Astrocyte (in vitro differentiated cells and primary cell): ENCODE results near the gene AGTRAP. TPM values are rescaled to one million over a fixed set of nuclear protein-coding genes. Genes with fewer than 3 reads are reported as not detected.
A peak's percentile ranks its signal among the peaks of the same experiment; 100 is the strongest.

Source experiments
- DNase-seq: peaks from one replicate; pipeline ENCODE4 v3.0.0-alpha.2; 2010; ENCODE audit warnings: low read depth
- FAIRE-seq: peaks from 2 replicates; lab custom pipeline; 2011; peaks lifted over from hg19 to GRCh38; lab: Jason Lieb, UNC
- H2AFZ ChIP-seq: 2 replicates; pipeline ENCODE4 v1.6.0; 2012; ENCODE audit warnings: low read depth, low read length, inconsistent platforms
- H3K27ac ChIP-seq: 2 replicates; pipeline ENCODE4 v1.5.1; 2011; ENCODE audit warnings: low read depth, low read length, inconsistent platforms
- H3K27me3 ChIP-seq: 2 replicates; pipeline ENCODE4 v1.6.0; 2011; ENCODE audit warnings: low read length, inconsistent platforms; ENCODE audit not compliant: insufficient read depth
- H3K36me3 ChIP-seq: 2 replicates; pipeline ENCODE4 v1.5.1; 2011; ENCODE audit warnings: low read length, inconsistent platforms; ENCODE audit not compliant: insufficient read depth
- H3K4me1 ChIP-seq: 2 replicates; pipeline ENCODE4 v1.5.1; 2011; ENCODE audit warnings: low read length, inconsistent platforms; ENCODE audit not compliant: insufficient read depth
- H3K4me2 ChIP-seq: 2 replicates; pipeline ENCODE4 v1.6.0; 2012; ENCODE audit warnings: low read length, inconsistent platforms
- H3K4me3 ChIP-seq: 2 replicates; pipeline ENCODE4 v1.5.1; 2011; ENCODE audit warnings: low read depth, mild to moderate bottlenecking, low read length, inconsistent platforms; ENCODE audit not compliant: insufficient read depth
- H3K79me2 ChIP-seq: 2 replicates; pipeline ENCODE4 v1.6.0; 2012; ENCODE audit warnings: mild to moderate bottlenecking, low read length, inconsistent platforms; ENCODE audit not compliant: insufficient read depth
- H3K9ac ChIP-seq: 2 replicates; pipeline ENCODE4 v1.6.0; 2012; ENCODE audit warnings: mild to moderate bottlenecking, low read length, inconsistent platforms
- H3K9me3 ChIP-seq: 2 replicates; pipeline ENCODE4 v1.5.1; 2012; ENCODE audit warnings: low read depth, mild to moderate bottlenecking, low read length, inconsistent platforms; ENCODE audit not compliant: insufficient read depth
- H4K20me1 ChIP-seq: 2 replicates; pipeline ENCODE4 v1.6.0; 2012; ENCODE audit warnings: low read length, inconsistent platforms; ENCODE audit not compliant: insufficient read depth
- H3K27ac Mint-ChIP-seq: one replicate; pipeline ENCODE4 v1.8.0; 2021; ENCODE audit warnings: mild to moderate bottlenecking, mixed read lengths; ENCODE audit not compliant: unreplicated experiment
- H3K27me3 Mint-ChIP-seq: one replicate; pipeline ENCODE4 v1.8.0; 2021; ENCODE audit warnings: low read depth, mixed read lengths; ENCODE audit not compliant: unreplicated experiment
- H3K36me3 Mint-ChIP-seq: one replicate; pipeline ENCODE4 v1.8.0; 2021; ENCODE audit warnings: low read depth, mixed read lengths; ENCODE audit not compliant: unreplicated experiment
- H3K4me1 Mint-ChIP-seq: one replicate; pipeline ENCODE4 v1.8.0; 2021; ENCODE audit warnings: low read depth, mixed read lengths; ENCODE audit not compliant: unreplicated experiment
- H3K4me3 Mint-ChIP-seq: one replicate; pipeline ENCODE4 v1.8.0; 2021; ENCODE audit warnings: mild to moderate bottlenecking, moderate library complexity, mixed read lengths; ENCODE audit not compliant: unreplicated experiment
- H3K9me3 Mint-ChIP-seq: one replicate; pipeline ENCODE4 v1.8.0; 2021; ENCODE audit warnings: mild to moderate bottlenecking, mixed read lengths; ENCODE audit not compliant: unreplicated experiment
- CTCF ChIP-seq: IDR thresholded peaks from 2 replicates; pipeline ENCODE4 v1.5.1; 2011; ENCODE audit warnings: low read depth, mild to moderate bottlenecking, inconsistent platforms, low read length, moderate library complexity; ENCODE audit not compliant: insufficient read depth
- EZH2 ChIP-seq: IDR thresholded peaks from 2 replicates; pipeline ENCODE4 v1.6.1; 2012; ENCODE audit warnings: mild to moderate bottlenecking, low read length, inconsistent platforms; ENCODE audit not compliant: insufficient read depth
- total RNA-seq: library from RNA; stranded (reverse); gene quantifications from 2 replicates; pipeline ENCODE4 v1.2.1, GENCODE V29; 2021

The AGTRAP gene
- total RNA-seq, 1 donor from 2014 or later: 38.7 TPM

GRCh38 chr1:11690397-11691301, 45.3 kb upstream of the AGTRAP start:
- Mint-ChIP-seq H3K27ac (no peak overlapping the region), H3K4me3 (peak overlapping the region; percentile 63), H3K27me3 (peaks cover 48% of the 10 kb centered on the region), H3K9me3 (peaks cover 2% of the 10 kb centered on the region), H3K4me1 (peaks cover 7% of the 10 kb centered on the region), H3K36me3 (no peaks in the 10 kb centered on the region)
- H3K4me3 ChIP-seq: peak overlapping the region; percentile 39
- no peaks in the 10 kb centered on the region for H3K9me3 ChIP-seq
- H3K9ac ChIP-seq: peak overlapping the region; percentile 37
- peaks cover 23% of the 10 kb centered on the region for H3K27me3 ChIP-seq
- FAIRE-seq (no peak), DNase-seq (no peak)
- no peaks in the 10 kb centered on the region for H3K79me2 ChIP-seq
- H4K20me1 ChIP-seq: peaks cover 24% of the 10 kb centered on the region
- peak overlapping the region; percentile 86 for H3K4me2 ChIP-seq
- H2AFZ ChIP-seq: peak overlapping the region; percentile 75
- no peaks in the 10 kb centered on the region for H3K36me3 ChIP-seq
- TF ChIP-seq CTCF (no peak), EZH2 (peak; percentile 73)
- H3K4me1 ChIP-seq: peaks cover 23% of the 10 kb centered on the region
- no peak overlapping the region for H3K27ac ChIP-seq

- Mint-ChIP-seq H3K4me3 (peak within 1 kb of the TSS; percentile 63), H3K27me3 (peaks cover 55% of the 10 kb centered on the region), H3K27ac (no peak within 1 kb of the TSS), H3K9me3 (peaks cover 2% of the 10 kb centered on the region), H3K4me1 (peaks cover 7% of the 10 kb centered on the region), H3K36me3 (no peaks in the 10 kb centered on the region)
- TF ChIP-seq CTCF (no peak), EZH2 (peak; percentile 73)
- Histone ChIP-seq H3K27ac (no peak within 1 kb of the TSS), H3K79me2 (no peaks in the 10 kb centered on the region), H2AFZ (peak within 1 kb of the TSS; percentile 75), H3K27me3 (peaks cover 23% of the 10 kb centered on the region), H4K20me1 (peaks cover 24% of the 10 kb centered on the region), H3K9me3 (no peaks in the 10 kb centered on the region), H3K4me2 (peak within 1 kb of the TSS; percentile 86), H3K9ac (peak within 1 kb of the TSS; percentile 37), H3K4me3 (peak within 1 kb of the TSS; percentile 39), H3K4me1 (peaks cover 23% of the 10 kb centered on the region), H3K36me3 (no peaks in the 10 kb centered on the region)
- FAIRE-seq (no peak), DNase-seq (no peak)
Observed at GRCh38 chr1:11691302-11691914, 44.5 kb upstream of the AGTRAP start, which contains the start of gene DRAXIN. Gene DRAXIN, plus strand, starts transcription at chr1:11691710. Its CDS starts 14,549 bp downstream, at chr1:11706259.
